ENCODE results near the gene CCDC83. TPM values are rescaled to one million over a fixed set of nuclear protein-coding genes. Genes with fewer than 3 reads are reported as not detected.
A peak's percentile ranks its signal among the peaks of the same experiment; 100 is the strongest.

Gene CCDC83
- total RNA-seq = not detected

- no peak for ATAC-seq
These were observed at the start of gene CCDC83 for GRCh38 chr11:85855341-85855656. Gene CCDC83, plus strand, starts transcription at chr11:85855383. Its CDS starts 9,741 bp downstream, at chr11:85865124.

GRCh38 chr11:85805387-85805786 is 49.8 kb upstream of the CCDC83 start:
- ATAC-seq = no peak

- no peak for ATAC-seq
These were observed 49.2 kb upstream of the CCDC83 start for GRCh38 chr11:85806016-85806415.

GRCh38 chr11:85806876-85807275 is 48.3 kb upstream of the CCDC83 start:
- ATAC-seq = peak; percentile 70

- ATAC-seq = no peak
These were observed 46.0 kb upstream of the CCDC83 start for GRCh38 chr11:85809191-85809590.

GRCh38 chr11:85809863-85810262 is 45.3 kb upstream of the CCDC83 start:
- no peak for ATAC-seq

GRCh38 chr11:85810521-85810870 is 44.7 kb upstream of the CCDC83 start:
- ATAC-seq = no peak

- peak; percentile 92 for ATAC-seq
These were observed 44.1 kb upstream of the CCDC83 start, which contains the start of gene SYTL2 for GRCh38 chr11:85810871-85811611. Gene SYTL2, minus strand, starts transcription at chr11:85811141. Its CDS starts 53,416 bp downstream, at chr11:85757725.

- ATAC-seq = no peak
These were observed 43.6 kb upstream of the CCDC83 start for GRCh38 chr11:85811624-85812023.

- peak; percentile 61 for ATAC-seq
These were observed 41.5 kb upstream of the CCDC83 start for GRCh38 chr11:85813721-85814120.

- no peak for ATAC-seq
These were observed 39.8 kb upstream of the CCDC83 start for GRCh38 chr11:85815186-85815931.

GRCh38 chr11:85819441-85819840 is 35.7 kb upstream of the CCDC83 start:
- no peak for ATAC-seq

- peak; percentile 87 for ATAC-seq
These were observed 33.5 kb upstream of the CCDC83 start for GRCh38 chr11:85821636-85822035.

GRCh38 chr11:85822814-85823213 is 32.4 kb upstream of the CCDC83 start:
- ATAC-seq = no peak

GRCh38 chr11:85823816-85824215 is 31.4 kb upstream of the CCDC83 start:
- ATAC-seq = no peak

GRCh38 chr11:85825616-85826015 is 29.6 kb upstream of the CCDC83 start:
- ATAC-seq = no peak

- ATAC-seq = no peak
These were observed 28.9 kb upstream of the CCDC83 start for GRCh38 chr11:85826116-85826855.

GRCh38 chr11:85827748-85828639 is 27.2 kb upstream of the CCDC83 start:
- peak; percentile 74 for ATAC-seq

- peak; percentile 47 for ATAC-seq
These were observed 26.6 kb upstream of the CCDC83 start for GRCh38 chr11:85828640-85828978.

- no peak for ATAC-seq
These were observed 26.0 kb upstream of the CCDC83 start for GRCh38 chr11:85829172-85829571.

GRCh38 chr11:85831050-85831449 is 24.1 kb upstream of the CCDC83 start:
- peak; percentile 20 for ATAC-seq

- no peak for ATAC-seq
These were observed 19.9 kb upstream of the CCDC83 start for GRCh38 chr11:85835263-85835662.

GRCh38 chr11:85835729-85836128 is 19.5 kb upstream of the CCDC83 start:
- ATAC-seq = no peak

Data from esophagus mucosa (tissue), 1 donor.